ENCODE data around the gene MICAL2.

MICAL2 gene

DNA sequence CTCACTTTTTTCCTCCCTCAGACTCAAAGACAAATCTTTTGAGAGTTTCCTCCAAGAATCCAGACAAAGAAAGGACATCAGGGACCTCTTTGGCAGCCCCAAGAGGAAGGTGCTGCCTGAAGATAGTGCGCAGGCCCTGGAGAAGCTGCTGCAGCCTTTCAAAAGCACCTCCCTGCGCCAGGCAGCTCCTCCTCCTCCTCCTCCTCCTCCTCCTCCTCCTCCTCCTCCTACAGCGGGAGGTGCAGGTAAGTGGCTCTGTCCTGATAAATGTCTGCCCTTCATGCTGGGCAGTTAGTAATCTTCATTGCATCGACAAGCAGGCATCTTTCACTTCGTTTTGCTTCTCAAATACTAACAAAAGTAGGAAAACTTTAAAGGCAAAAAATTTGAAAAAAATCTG, 184.2 kb downstream of the MICAL2 start:
- no peak for DNase-seq (ENCODE audit: low spot score)
- in situ Hi-C loops (cut with MboI; ENCODE audit: low pct_unique_long_range_greater_than_20kb, low sequenced_read_pairs, unreplicated experiment): no loop called here
- TF ChIP-seq CTCF (IDR thresholded peaks at IDR 0.05; ENCODE audit: extremely low read depth, insufficient read depth, missing control alignments): no peak

DNA sequence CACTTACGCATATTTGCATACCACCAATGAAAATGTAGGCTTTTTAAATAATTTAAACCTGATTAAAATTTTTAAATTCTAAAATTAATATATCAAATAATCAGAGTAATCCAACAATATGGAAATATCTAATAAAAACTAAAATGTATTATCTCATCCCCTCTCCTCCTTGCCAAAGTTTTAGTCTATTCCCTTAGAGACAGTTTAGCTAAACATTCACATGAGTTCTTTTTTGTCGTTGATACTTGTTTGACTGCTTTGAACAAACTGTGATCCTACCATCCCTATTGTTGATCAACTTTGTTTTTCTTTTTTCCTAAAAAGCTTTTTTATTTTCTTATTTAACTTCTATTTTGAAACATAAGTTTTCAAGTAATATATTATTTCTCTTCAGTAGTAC, 185.6 kb downstream of the MICAL2 start:
- no peak for DNase-seq (ENCODE audit: low spot score)
- in situ Hi-C loops (cut with MboI; ENCODE audit: low pct_unique_long_range_greater_than_20kb, low sequenced_read_pairs, unreplicated experiment): no loop called here

GRCh38 chr11:12298610-12299009, 188.2 kb downstream of the MICAL2 start:
- no peak for TF ChIP-seq CTCF (IDR thresholded peaks at IDR 0.05; ENCODE audit: extremely low read depth, insufficient read depth, missing control alignments)
- in situ Hi-C loops (cut with MboI; ENCODE audit: low pct_unique_long_range_greater_than_20kb, low sequenced_read_pairs, unreplicated experiment): no loop called here
- no peak for DNase-seq (ENCODE audit: low spot score)

More for the DNA sequence above, 185.6 kb downstream of the MICAL2 start:
- no peak for TF ChIP-seq CTCF (IDR thresholded peaks at IDR 0.05; ENCODE audit: extremely low read depth, insufficient read depth, missing control alignments)

DNA sequence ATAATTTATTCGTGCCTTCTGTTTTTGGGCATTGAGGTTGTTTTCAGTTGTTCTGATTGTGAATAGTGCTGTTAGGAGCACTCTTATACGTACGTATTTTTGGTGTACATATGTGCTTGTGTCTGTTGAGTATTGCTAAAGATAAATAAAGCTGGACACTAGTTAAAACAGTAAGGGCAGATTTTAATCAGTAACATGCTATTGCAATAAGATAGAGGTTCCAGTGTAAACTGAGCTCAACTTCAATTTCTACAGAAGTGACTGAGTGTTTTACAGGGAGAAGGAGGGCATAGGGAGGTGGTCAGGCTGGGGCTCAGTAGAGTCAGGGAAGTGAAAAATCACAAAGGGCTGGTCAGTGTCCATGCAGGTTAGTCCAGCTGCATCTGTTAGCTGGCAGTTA, 191.0 kb downstream of the MICAL2 start:
- in situ Hi-C loops (cut with MboI; ENCODE audit: low pct_unique_long_range_greater_than_20kb, low sequenced_read_pairs, unreplicated experiment): no loop called here
- no peak for TF ChIP-seq CTCF (IDR thresholded peaks at IDR 0.05; ENCODE audit: extremely low read depth, insufficient read depth, missing control alignments)

DNA sequence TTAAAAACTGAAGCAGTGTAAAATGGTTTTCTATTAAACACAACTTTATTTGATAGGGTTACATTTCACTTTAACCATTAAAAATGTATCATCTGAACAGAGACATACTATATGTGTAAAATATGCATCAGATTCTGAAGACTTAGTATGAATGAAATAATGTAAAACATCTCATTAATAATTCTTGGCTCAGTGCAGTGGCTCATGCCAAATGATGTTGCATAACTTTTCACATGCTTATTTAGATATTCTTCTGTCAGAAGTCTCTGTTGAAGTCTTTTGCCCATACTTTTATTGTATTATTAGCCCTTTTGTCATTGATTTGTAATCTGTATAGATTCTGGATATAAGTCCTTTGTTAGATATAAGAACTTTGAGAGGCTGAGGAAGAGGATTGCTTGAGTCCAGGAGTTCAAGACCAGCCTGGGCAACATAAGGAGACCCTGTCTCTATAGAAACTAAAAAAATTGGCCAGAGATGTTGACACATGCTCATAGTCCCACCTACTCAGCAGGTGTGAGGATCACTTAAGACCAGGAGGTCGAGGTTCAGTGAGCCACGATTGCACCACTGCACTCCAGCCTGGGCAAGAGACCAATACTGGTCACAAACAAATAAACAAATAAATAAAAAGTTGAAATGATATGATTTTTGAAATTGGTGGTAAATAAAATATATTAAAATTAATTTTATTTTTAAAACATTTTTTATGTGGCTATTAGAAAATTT, 193.2 kb downstream of the MICAL2 start:
- TF ChIP-seq CTCF (IDR thresholded peaks at IDR 0.05; ENCODE audit: extremely low read depth, insufficient read depth, missing control alignments): no peak
- no peak for DNase-seq (ENCODE audit: low spot score)
- in situ Hi-C loops (cut with MboI; ENCODE audit: low pct_unique_long_range_greater_than_20kb, low sequenced_read_pairs, unreplicated experiment): no loop called here

More for the DNA sequence above, 191.0 kb downstream of the MICAL2 start:
- no peak for DNase-seq (ENCODE audit: low spot score)

- in situ Hi-C loops (cut with MboI; ENCODE audit: low pct_unique_long_range_greater_than_20kb, low sequenced_read_pairs, unreplicated experiment): no loop called here
- no peak for TF ChIP-seq CTCF (IDR thresholded peaks at IDR 0.05; ENCODE audit: extremely low read depth, insufficient read depth, missing control alignments)
- no peak for DNase-seq (ENCODE audit: low spot score)
Measured at GRCh38 chr11:12306830-12307229, 196.4 kb downstream of the MICAL2 start.

Data from GM13977 (cell line).